Keratinocyte (primary cell): Measurements from ENCODE around the gene AFTPH. TPM values are rescaled to one million over a fixed set of nuclear protein-coding genes. Genes with fewer than 3 reads are reported as not detected.
A peak's percentile ranks its signal among the peaks of the same experiment; 100 is the strongest.

Experiments used
- DNase-seq: peaks from one replicate; pipeline ENCODE4 v3.0.0-alpha.2; 2011; ENCODE audit warnings: low read depth, missing footprints, low spot score
- FAIRE-seq: peaks from 2 replicates; lab custom pipeline; 2011; peaks lifted over from hg19 to GRCh38; lab: Jason Lieb, UNC
- H2AFZ ChIP-seq: 2 replicates; pipeline ENCODE4 v1.6.0; 2012; ENCODE audit warnings: low read length, control low read depth, inconsistent platforms; ENCODE audit not compliant: control insufficient read depth
- H3K27ac ChIP-seq: 2 replicates; pipeline ENCODE4 v1.5.1; 2011; ENCODE audit warnings: low read length; ENCODE audit not compliant: control insufficient read depth, insufficient read depth
- H3K27me3 ChIP-seq: 3 replicates; pipeline ENCODE4 v1.6.0; 2011; ENCODE audit warnings: low read length; ENCODE audit not compliant: control insufficient read depth, insufficient read depth; ENCODE audit errors: extremely low read depth
- H3K36me3 ChIP-seq, 2 experiments: 2 replicates in 1 of 2; 3 replicates in 1 of 2; pipeline ENCODE4 v1.5.1; 2011; ENCODE audit warnings: low read length in 2 of 2, mild to moderate bottlenecking in 1 of 2; ENCODE audit not compliant: control insufficient read depth in 2 of 2, insufficient read depth in 2 of 2; ENCODE audit errors: extremely low read depth in 1 of 2
- H3K4me1 ChIP-seq: 3 replicates; pipeline ENCODE4 v1.5.1; 2011; ENCODE audit warnings: low read length; ENCODE audit not compliant: control insufficient read depth, insufficient read depth; ENCODE audit errors: extremely low read depth
- H3K4me2 ChIP-seq: 3 replicates; pipeline ENCODE4 v1.6.0; 2011; ENCODE audit warnings: low read depth, low read length; ENCODE audit not compliant: control insufficient read depth, insufficient read depth; ENCODE audit errors: extremely low read depth
- H3K4me3 ChIP-seq, 3 experiments: fragments of 200-600 bp in 1 of 3; sonication (generic) in 1 of 3; 2 replicates in 2 of 3; 3 replicates in 1 of 3; pipeline ENCODE4 v1.5.1; 2011 to 2016; ENCODE audit warnings: low read length in 3 of 3, mild to moderate bottlenecking in 3 of 3, control low read depth in 2 of 3, inconsistent platforms in 1 of 3, low read depth in 1 of 3, mixed read lengths in 1 of 3, mixed run types in 1 of 3, moderate library complexity in 1 of 3; ENCODE audit not compliant: control insufficient read depth in 2 of 3, insufficient read depth in 2 of 3; ENCODE audit errors: extremely low read depth in 1 of 3
- H3K79me2 ChIP-seq: 2 replicates; pipeline ENCODE4 v1.6.0; 2012; ENCODE audit warnings: low read length; ENCODE audit not compliant: control insufficient read depth, insufficient read depth
- H3K9ac ChIP-seq: 3 replicates; pipeline ENCODE4 v1.6.0; 2011; ENCODE audit warnings: low read length; ENCODE audit not compliant: control insufficient read depth, insufficient read depth; ENCODE audit errors: extremely low read depth
- H3K9me1 ChIP-seq: 3 replicates; pipeline ENCODE4 v1.6.0; 2011; ENCODE audit warnings: low read length; ENCODE audit not compliant: control insufficient read depth, insufficient read depth; ENCODE audit errors: extremely low read depth
- H3K9me3 ChIP-seq: 2 replicates; pipeline ENCODE4 v1.5.1; 2012; ENCODE audit warnings: low read depth, low read length; ENCODE audit not compliant: control insufficient read depth
- H4K20me1 ChIP-seq: 3 replicates; pipeline ENCODE4 v1.6.0; 2011; ENCODE audit warnings: low read length; ENCODE audit not compliant: control insufficient read depth, insufficient read depth; ENCODE audit errors: extremely low read depth
- EZH2 ChIP-seq: IDR thresholded peaks from one replicate; pipeline ENCODE4 v1.6.1; 2012; ENCODE audit warnings: inconsistent platforms, mild to moderate bottlenecking, low read length, moderate library complexity
- dilution Hi-C: fragments of 300-500 bp; cut with MboI; formaldehyde crosslinking; loops from one replicate; pipeline ENCODE4 v1.7.0; 2020; ENCODE audit warnings: low sequenced_read_pairs; ENCODE audit not compliant: extremely low pct_ligation_motif_present
- polyA plus RNA-seq, 5 experiments: library from polyadenylated mRNA; depleted of rRNA in 3 of 5; stranded (reverse) in 3 of 5; stranded (forward) in 1 of 5; unstranded in 1 of 5; fragments of >200 nt; gene quantifications; 1 replicate in 1 of 5; 2 replicates in 3 of 5; 3 replicates in 1 of 5; pipeline versions ENCODE4 v1.2.1 to v1.2.3, GENCODE V29; 2011 to 2012; ENCODE audit warnings: missing spikeins in 2 of 5, low read depth in 1 of 5, low replicate concordance in 1 of 5
- TF ChIP-seq, protein P1 (sequence below), 3 experiments: IDR thresholded peaks in 1 of 3; conservative IDR thresholded peaks in 1 of 3; optimal IDR thresholded peaks in 1 of 3; 2 replicates in 2 of 3; 3 replicates in 1 of 3; pipeline versions ENCODE3 to v1.5.1; 2011; ENCODE audit warnings: low read length in 3 of 3, mild to moderate bottlenecking in 3 of 3, moderate library complexity in 2 of 3, control low read depth in 1 of 3, inconsistent platforms in 1 of 3; ENCODE audit not compliant: insufficient read depth in 2 of 3; ENCODE audit errors: extremely low read depth in 1 of 3

The AFTPH gene
- polyA plus RNA-seq, 1 donor (not counting 4 experiments of a cell fraction or from before 2014, with no cell fraction given), result 28.3 TPM

- no peaks in the 10 kb centered on the region for H3K79me2 ChIP-seq
- dilution Hi-C loops, result no loop called here
- H4K20me1 ChIP-seq, result no peaks in the 10 kb centered on the region
- H2AFZ ChIP-seq, result no peak overlapping the region
- no peaks in the 10 kb centered on the region for H3K9me1 ChIP-seq
- no peak for DNase-seq
- FAIRE-seq, result no peak
- H3K9ac ChIP-seq, result no peak overlapping the region
- H3K27ac ChIP-seq, result no peak overlapping the region
- H3K4me1 ChIP-seq, result peaks cover 11% of the 10 kb centered on the region
- no peaks in the 10 kb centered on the region for H3K9me3 ChIP-seq
- TF ChIP-seq, protein P1, sequence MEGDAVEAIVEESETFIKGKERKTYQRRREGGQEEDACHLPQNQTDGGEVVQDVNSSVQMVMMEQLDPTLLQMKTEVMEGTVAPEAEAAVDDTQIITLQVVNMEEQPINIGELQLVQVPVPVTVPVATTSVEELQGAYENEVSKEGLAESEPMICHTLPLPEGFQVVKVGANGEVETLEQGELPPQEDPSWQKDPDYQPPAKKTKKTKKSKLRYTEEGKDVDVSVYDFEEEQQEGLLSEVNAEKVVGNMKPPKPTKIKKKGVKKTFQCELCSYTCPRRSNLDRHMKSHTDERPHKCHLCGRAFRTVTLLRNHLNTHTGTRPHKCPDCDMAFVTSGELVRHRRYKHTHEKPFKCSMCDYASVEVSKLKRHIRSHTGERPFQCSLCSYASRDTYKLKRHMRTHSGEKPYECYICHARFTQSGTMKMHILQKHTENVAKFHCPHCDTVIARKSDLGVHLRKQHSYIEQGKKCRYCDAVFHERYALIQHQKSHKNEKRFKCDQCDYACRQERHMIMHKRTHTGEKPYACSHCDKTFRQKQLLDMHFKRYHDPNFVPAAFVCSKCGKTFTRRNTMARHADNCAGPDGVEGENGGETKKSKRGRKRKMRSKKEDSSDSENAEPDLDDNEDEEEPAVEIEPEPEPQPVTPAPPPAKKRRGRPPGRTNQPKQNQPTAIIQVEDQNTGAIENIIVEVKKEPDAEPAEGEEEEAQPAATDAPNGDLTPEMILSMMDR (optimal IDR thresholded peaks at IDR 0.05 in 1 of 3, IDR thresholded peaks at IDR 0.05 in 1 of 3, conservative IDR thresholded peaks at IDR 0.05 in 1 of 3; ENCODE audit: extremely low read depth in 1 of 3, insufficient read depth in 2 of 3, low read length in 3 of 3), result no peak
- no peak for TF ChIP-seq EZH2
- H3K4me2 ChIP-seq, result no peak overlapping the region
- H3K36me3 ChIP-seq, result peaks cover 0 to 7% of the 10 kb centered on the region in 2 experiments
- no peak overlapping the region for H3K4me3 ChIP-seq
- H3K27me3 ChIP-seq, result no peaks in the 10 kb centered on the region
These were observed 63.4 kb downstream of the AFTPH start for GRCh38 chr2:64587561-64587960.

DNA sequence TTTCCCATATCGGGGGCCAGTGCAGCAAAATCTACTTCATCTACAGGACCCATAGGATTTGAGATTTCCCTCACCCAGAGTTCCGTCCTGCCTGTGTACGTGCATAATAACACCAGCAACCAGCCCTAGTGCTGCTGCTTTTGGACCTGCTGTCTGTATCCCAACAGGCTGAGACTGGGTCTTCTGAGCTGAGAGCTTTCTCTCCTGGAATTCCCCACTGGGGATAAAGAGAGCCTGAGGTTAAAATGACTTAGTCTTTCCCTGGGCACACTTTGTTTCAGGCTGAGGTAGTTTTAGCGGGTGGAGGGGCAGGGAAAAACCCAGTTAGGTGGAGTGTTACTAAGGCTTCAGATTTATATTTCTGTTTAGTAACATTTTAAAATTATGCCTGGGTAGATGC, 67.1 kb downstream of the AFTPH start:
- FAIRE-seq, result peak; percentile 63
- no peak overlapping the region for H2AFZ ChIP-seq
- H3K4me3 ChIP-seq, result peak overlapping the region in 1 of 3 experiments; percentile 10
- no peaks in the 10 kb centered on the region for H3K9me3 ChIP-seq
- H3K9me1 ChIP-seq, result no peaks in the 10 kb centered on the region
- no peaks in the 10 kb centered on the region for H3K79me2 ChIP-seq
- peaks cover 0 to 7% of the 10 kb centered on the region in 2 experiments for H3K36me3 ChIP-seq
- TF ChIP-seq, protein P1 (optimal IDR thresholded peaks at IDR 0.05 in 1 of 3, IDR thresholded peaks at IDR 0.05 in 1 of 3, conservative IDR thresholded peaks at IDR 0.05 in 1 of 3; ENCODE audit: extremely low read depth in 1 of 3, insufficient read depth in 2 of 3, low read length in 3 of 3), result no peak
- no peak for TF ChIP-seq EZH2
- no peaks in the 10 kb centered on the region for H4K20me1 ChIP-seq
- H3K4me1 ChIP-seq, result peaks cover 36% of the 10 kb centered on the region
- peak overlapping the region; percentile 71 for H3K27ac ChIP-seq
- DNase-seq, result no peak
- H3K9ac ChIP-seq, result peak overlapping the region; percentile 51
- dilution Hi-C loops, result no loop called here
- peak overlapping the region; percentile 11 for H3K4me2 ChIP-seq
- no peaks in the 10 kb centered on the region for H3K27me3 ChIP-seq
